AG08395 (cell line): ENCODE results near the gene C2CD4A.
A peak's percentile ranks its signal among the peaks of the same experiment; 100 is the strongest.

Experiments
- DNase-seq: peaks from one replicate; pipeline ENCODE4 v3.0.0; 2012; ENCODE audit warnings: mixed read lengths, low spot score

C2CD4A gene

DNA sequence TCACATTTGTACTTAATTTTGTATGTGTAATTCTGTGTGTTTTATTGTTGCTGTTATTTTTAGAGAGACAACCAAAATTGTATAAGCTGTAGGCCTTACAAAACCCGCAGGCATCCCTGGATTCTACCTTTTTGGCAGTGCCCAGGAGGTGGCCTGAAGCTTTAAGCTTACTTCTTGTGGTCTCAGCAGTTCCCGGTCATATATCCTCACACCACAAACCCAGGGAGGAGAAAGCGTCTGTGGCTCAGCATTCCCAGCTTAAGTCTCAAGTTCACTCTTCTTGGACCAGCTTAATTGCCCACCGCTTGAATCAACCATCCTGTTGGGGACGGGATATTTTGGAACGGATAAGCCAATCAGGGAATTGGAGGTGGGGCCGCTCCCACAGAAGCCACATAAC is 36.7 kb downstream of the C2CD4A start:
- DNase-seq = no peak

GRCh38 chr15:62104401-62104800 is 37.6 kb downstream of the C2CD4A start:
- no peak for DNase-seq

GRCh38 chr15:62104846-62105245 is 38.1 kb downstream of the C2CD4A start:
- no peak for DNase-seq

DNA sequence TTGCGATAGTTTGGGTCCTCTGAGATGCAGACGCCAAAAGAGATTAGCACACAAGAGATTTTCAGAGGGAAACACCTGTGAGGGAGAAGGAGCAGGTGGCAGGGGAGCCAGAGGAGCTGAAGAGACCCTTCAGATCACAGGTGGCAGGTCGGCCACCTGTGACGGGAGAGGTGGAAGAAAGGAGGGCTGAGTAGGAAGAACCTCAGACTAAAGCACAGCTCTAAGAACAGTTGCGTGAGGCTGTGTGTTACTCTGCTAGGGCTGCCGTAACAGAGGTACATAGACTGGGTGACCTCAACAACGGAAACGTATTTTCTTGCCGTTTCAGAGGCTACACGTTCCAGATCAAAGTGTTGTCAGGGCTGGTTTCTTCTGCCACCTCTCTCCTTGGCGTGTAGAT is 38.5 kb downstream of the C2CD4A start:
- no peak for DNase-seq

- DNase-seq = no peak
Observed at GRCh38 chr15:62106096-62106495, 39.3 kb downstream of the C2CD4A start.

GRCh38 chr15:62107571-62108121 is 40.9 kb downstream of the C2CD4A start:
- DNase-seq = no peak

- DNase-seq = no peak
Observed at GRCh38 chr15:62108411-62108810, 41.6 kb downstream of the C2CD4A start.

- DNase-seq = no peak
Observed at GRCh38 chr15:62109437-62109836, 42.7 kb downstream of the C2CD4A start.

GRCh38 chr15:62109982-62110851 is 43.4 kb downstream of the C2CD4A start:
- peak; percentile 68 for DNase-seq

DNA sequence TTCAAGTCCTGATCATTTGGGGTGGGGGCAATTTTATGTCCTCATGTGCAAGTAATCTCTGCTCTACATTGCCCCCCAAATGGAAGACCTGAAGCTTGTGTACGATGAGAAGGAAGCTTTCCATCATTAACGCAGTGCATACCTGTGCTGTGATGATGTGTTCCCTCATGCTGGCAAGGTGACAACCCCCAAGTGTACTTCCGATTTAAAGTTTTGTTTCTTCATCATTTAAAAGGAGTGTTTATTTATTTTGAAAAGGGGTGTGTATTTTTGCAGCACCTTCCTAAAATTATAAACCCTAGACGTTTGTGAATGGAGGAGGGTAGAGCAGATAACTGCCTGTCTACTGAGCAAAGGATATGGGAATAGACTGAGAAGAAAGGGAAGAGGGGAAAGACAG is 45.3 kb downstream of the C2CD4A start:
- DNase-seq = no peak

DNA sequence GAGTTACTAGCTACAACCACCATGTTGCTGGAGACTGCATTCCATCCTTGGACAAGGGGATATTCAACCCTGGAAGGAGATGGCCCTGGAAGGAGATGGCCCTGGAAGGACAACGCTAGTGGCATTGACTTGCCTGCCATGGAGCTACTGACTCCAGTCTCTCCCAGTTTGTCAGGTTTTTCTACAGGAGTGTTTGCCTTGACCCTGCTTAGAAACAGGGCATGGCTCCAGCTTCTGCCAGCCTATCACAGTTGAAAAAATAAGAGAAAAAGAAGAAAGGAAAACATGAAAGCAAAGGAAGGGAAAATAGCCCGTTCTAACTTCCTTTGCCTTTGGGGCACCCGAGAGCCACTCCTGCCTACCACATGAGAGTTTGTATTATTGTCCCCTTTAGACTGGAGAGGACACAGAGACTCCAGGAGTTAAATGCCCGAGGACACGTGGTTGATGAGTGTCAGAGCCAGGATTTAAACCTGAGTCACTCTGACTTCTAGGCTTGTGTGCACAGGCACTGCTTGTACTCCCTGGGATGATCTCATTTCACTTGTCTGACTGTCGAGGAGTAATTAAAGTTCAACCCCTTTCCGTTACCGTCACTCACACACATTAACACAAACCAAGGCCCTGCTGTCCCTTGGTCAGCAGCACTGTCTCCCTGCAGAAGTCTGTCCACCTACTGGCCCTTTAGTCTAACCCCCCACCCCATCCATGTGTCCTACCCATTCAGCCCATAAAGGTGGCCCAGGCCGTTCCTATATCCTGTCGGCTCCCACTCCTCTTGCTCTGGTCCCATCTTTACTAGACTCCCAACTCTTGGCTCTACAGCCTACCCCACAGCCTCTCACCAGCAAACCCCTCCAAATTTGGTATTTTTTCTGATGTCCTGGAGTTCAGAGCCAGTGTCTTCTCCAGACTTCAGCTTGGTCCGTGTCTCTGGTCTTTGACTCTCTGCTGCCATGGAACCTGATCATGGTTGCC is 46.1 kb downstream of the C2CD4A start:
- DNase-seq = peak; percentile 87

GRCh38 chr15:62115847-62116246 is 49.1 kb downstream of the C2CD4A start:
- DNase-seq = no peak

DNA sequence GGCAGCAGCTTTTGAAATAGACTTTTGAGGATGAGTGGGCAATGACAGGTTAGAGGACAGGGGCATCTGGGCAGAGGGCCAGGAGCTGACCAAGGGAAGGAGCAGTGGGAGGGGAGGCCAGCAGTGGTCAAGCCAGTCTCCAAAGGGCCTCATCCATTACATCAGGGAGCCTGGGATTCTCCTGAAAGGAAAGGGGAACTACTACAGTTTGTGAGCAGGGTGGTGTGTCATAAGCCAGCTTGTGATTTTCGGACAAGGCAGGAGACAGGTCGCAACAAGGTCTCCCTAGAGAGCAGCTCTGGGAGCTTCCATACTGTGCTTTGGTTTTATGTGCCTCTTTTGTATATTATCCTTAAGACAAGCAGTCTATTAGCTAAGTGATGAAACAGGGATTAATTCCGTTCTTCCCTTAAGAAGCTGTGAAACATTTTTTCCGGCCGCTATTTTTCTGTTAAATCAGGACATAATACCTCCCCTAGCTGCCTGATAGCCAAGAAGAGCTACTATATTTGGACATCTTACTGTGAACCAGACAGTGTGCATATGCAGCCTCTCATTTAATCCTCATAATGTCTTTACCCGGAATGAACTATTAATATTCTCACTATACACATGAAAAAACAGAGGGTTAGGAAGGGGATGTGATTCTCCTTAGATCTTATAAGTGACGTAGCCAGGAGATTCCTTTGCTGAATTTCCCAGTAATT is 51.9 kb downstream of the C2CD4A start:
- no peak for DNase-seq

- DNase-seq = peak; percentile 91
Observed at GRCh38 chr15:62119227-62119864, 52.6 kb downstream of the C2CD4A start.

DNA sequence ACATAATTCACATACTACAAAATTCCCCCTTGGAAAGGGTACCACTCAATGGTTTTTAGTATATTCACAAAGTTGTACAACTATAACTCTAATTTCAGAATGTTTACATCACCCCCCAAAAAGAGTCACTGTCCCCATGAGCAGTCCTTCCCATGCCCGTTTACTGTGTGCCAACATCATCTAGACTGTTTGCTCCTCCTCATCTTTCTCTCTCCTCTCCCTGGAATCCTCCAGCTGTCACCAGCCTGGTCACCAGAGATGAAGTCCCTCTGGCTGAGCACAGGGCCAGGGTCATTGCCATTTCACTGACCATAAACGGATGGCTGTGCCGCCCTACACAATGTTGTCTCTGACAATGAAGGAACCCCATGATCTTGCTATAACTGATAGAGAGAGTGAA is 53.1 kb downstream of the C2CD4A start:
- no peak for DNase-seq
